SK-N-SH (cell line): ENCODE measurements around the gene HOTAIR. TPM values are rescaled to one million over a fixed set of nuclear protein-coding genes. Genes with fewer than 3 reads are reported as not detected.
A peak's percentile ranks its signal among the peaks of the same experiment; 100 is the strongest.

ENCODE experiments used
- CTCF ChIA-PET: fragments of 300-600, 350-600 bp; formaldehyde crosslinking; extraction: SDS; loops from one replicate; lab custom pipeline; 2021; lab: Yijun Ruan, JAX
- POLR2A ChIA-PET: fragments of 350-600 bp; sonication (Branson Sonifier 250); formaldehyde crosslinking; extraction: SDS; loops from one replicate; lab custom pipeline; 2020; ENCODE audit warnings: antibody characterized with exemption, inconsistent platforms; lab: Yijun Ruan, JAX
- DNase-seq: peaks from one replicate; pipeline ENCODE4 v3.0.0; 2012
- H2AFZ ChIP-seq: fragments of 200-600 bp; sonication (generic); 2 replicates; pipeline ENCODE4 v1.8.1; 2016; ENCODE audit warnings: antibody characterized with exemption, mild to moderate bottlenecking, low read depth
- H3F3A ChIP-seq: fragments of 200-600 bp; sonication (generic); replicated peaks from 2 replicates; pipeline ENCODE3; 2016; ENCODE audit warnings: antibody characterized with exemption, mild to moderate bottlenecking; ENCODE audit not compliant: insufficient read depth
- H3K27ac ChIP-seq, 2 experiments: fragments of 200-500 bp in 1 of 2; fragments of 200-600 bp in 1 of 2; sonication (Bioruptor generic) in 1 of 2; sonication (generic), shearing (Covaris generic) in 1 of 2; 2 replicates each; pipeline versions ENCODE4 v1.5.1 to v1.6.1; 2014 to 2016; ENCODE audit warnings: low read depth in 2 of 2, inconsistent platforms in 1 of 2, low read length in 1 of 2, mild to moderate bottlenecking in 1 of 2, mixed read lengths in 1 of 2
- H3K27me3 ChIP-seq: fragments of 200-600 bp; sonication (generic), shearing (Covaris generic); 2 replicates; pipeline ENCODE4 v1.6.1; 2016; ENCODE audit warnings: mixed run types; ENCODE audit not compliant: insufficient read depth
- H3K36me3 ChIP-seq, 2 experiments: fragments of 200-500 bp in 1 of 2; fragments of 200-600 bp in 1 of 2; sonication (Bioruptor generic) in 1 of 2; sonication (generic) in 1 of 2; replicated peaks in 1 of 2; 2 replicates each; pipeline versions ENCODE3 to v1.5.1; 2014 to 2016; ENCODE audit warnings: low read length in 1 of 2, mild to moderate bottlenecking in 1 of 2; ENCODE audit not compliant: insufficient read depth in 2 of 2, control insufficient read depth in 1 of 2
- H3K4me1 ChIP-seq, 2 experiments: fragments of 200-500 bp in 1 of 2; fragments of 200-600 bp in 1 of 2; sonication (Bioruptor generic) in 1 of 2; sonication (generic), shearing (Covaris generic) in 1 of 2; 2 replicates each; pipeline versions ENCODE4 v1.5.1 to v1.6.1; 2014 to 2016; ENCODE audit warnings: low read depth in 1 of 2, low read length in 1 of 2, mixed run types in 1 of 2; ENCODE audit not compliant: insufficient read depth in 2 of 2, control insufficient read depth in 1 of 2
- H3K4me2 ChIP-seq: fragments of 200-600 bp; sonication (generic), shearing (Covaris generic); 2 replicates; pipeline ENCODE4 v1.6.1; 2017; ENCODE audit warnings: mixed run types
- H3K4me3 ChIP-seq, 2 experiments: fragments of 200-500 bp in 1 of 2; fragments of 200-600 bp in 1 of 2; sonication (Bioruptor generic) in 1 of 2; sonication (generic), shearing (Covaris generic) in 1 of 2; 2 replicates each; pipeline versions ENCODE4 v1.5.1 to v1.8.1; 2014 to 2016; ENCODE audit warnings: low read depth in 2 of 2, inconsistent platforms in 1 of 2, low read length in 1 of 2, mild to moderate bottlenecking in 1 of 2, mixed read lengths in 1 of 2, moderate library complexity in 1 of 2
- H3K79me2 ChIP-seq: fragments of 200-600 bp; sonication (generic); 2 replicates; pipeline ENCODE4 v1.8.1; 2017; ENCODE audit warnings: mild to moderate bottlenecking; ENCODE audit not compliant: insufficient read depth
- H3K9ac ChIP-seq: fragments of 200-600 bp; sonication (generic); 2 replicates; pipeline ENCODE4 v1.6.1; 2017; ENCODE audit warnings: mixed run types
- H3K9me2 ChIP-seq: fragments of 200-600 bp; sonication (generic); 2 replicates; pipeline ENCODE4 v1.6.1; 2017; ENCODE audit warnings: mixed run types
- H3K9me3 ChIP-seq: fragments of 200-600 bp; sonication (generic); 2 replicates; pipeline ENCODE4 v1.6.1; 2017; ENCODE audit warnings: mixed run types, mild to moderate bottlenecking, moderate library complexity
- H4K20me1 ChIP-seq: fragments of 200-600 bp; sonication (generic); 2 replicates; pipeline ENCODE4 v1.6.1; 2017; ENCODE audit warnings: mild to moderate bottlenecking, mixed run types; ENCODE audit not compliant: insufficient read depth
- CTCF ChIP-seq: fragments of 200-600 bp; sonication (generic); IDR thresholded peaks from 2 replicates; pipeline ENCODE4 v1.6.1; 2017; ENCODE audit warnings: antibody characterized with exemption, mild to moderate bottlenecking, moderate library complexity
- EP300 ChIP-seq, 2 experiments: IDR thresholded peaks; 2 replicates each; pipeline versions ENCODE4 v1.4.0 to v1.6.1; 2012; ENCODE audit warnings: borderline replicate concordance in 1 of 2, low read depth in 1 of 2, low read length in 1 of 2
- FOSL2 ChIP-seq: IDR thresholded peaks from 2 replicates; pipeline ENCODE4 v1.4.0; 2012; ENCODE audit warnings: low read depth, mild to moderate bottlenecking, moderate library complexity, borderline replicate concordance
- FOXJ3 ChIP-seq: sonication (generic); formaldehyde crosslinking; IDR thresholded peaks from 2 replicates; pipeline ENCODE4 v1.5.1; 2020; ENCODE audit warnings: mild to moderate bottlenecking, missing genetic modification reagents
- FOXM1 ChIP-seq: IDR thresholded peaks from 2 replicates; pipeline ENCODE4 v1.4.0; 2012; ENCODE audit warnings: low read depth, mild to moderate bottlenecking
- GATA2 ChIP-seq: sonication (generic); formaldehyde crosslinking; IDR thresholded peaks from 2 replicates; pipeline ENCODE4 v1.5.0; 2020; ENCODE audit warnings: mild to moderate bottlenecking, missing genetic modification reagents
- IRF3 ChIP-seq: fragments of 150-350 bp; IDR thresholded peaks from 2 replicates; pipeline ENCODE4 v1.6.1; 2016; ENCODE audit warnings: mild to moderate bottlenecking, low read depth, low read length
- NRF1 ChIP-seq: IDR thresholded peaks from 2 replicates; pipeline ENCODE4 v1.6.1; 2012; ENCODE audit warnings: low read depth, mild to moderate bottlenecking, low read length
- RAD21 ChIP-seq: IDR thresholded peaks from 2 replicates; pipeline ENCODE4 v1.6.1; 2012; ENCODE audit warnings: mild to moderate bottlenecking, low read length
- YY1 ChIP-seq: IDR thresholded peaks from 2 replicates; pipeline ENCODE4 v1.4.0; 2012; ENCODE audit warnings: low read depth, mild to moderate bottlenecking
- WGBS: methylation state at CpG from one replicate; pipeline ENCODE4 v1.1.6; 2017; ENCODE audit warnings: low lambda C conversion rate; 5-methylcytosine and 5-hydroxymethylcytosine counted together
- polyA plus RNA-seq, 3 experiments: library from polyadenylated mRNA; depleted of rRNA; stranded (reverse); fragments of >200 nt; gene quantifications; 2 replicates each; pipeline ENCODE4 v1.2.3, GENCODE V29; 2012
- TF ChIP-seq, protein P1 (sequence below): IDR thresholded peaks from 2 replicates; pipeline ENCODE4 v1.4.0; 2012; ENCODE audit warnings: low read depth, borderline replicate concordance

Gene HOTAIR
- polyA plus RNA-seq, 1 of the 3 experiments (the other 2 are of a cell fraction) = not detected

GRCh38 chr12:54014377-54015017, 39.7 kb upstream of the HOTAIR start:
- no peak for DNase-seq
- no peak overlapping the region for H3K9ac ChIP-seq
- TF ChIP-seq, protein P1, sequence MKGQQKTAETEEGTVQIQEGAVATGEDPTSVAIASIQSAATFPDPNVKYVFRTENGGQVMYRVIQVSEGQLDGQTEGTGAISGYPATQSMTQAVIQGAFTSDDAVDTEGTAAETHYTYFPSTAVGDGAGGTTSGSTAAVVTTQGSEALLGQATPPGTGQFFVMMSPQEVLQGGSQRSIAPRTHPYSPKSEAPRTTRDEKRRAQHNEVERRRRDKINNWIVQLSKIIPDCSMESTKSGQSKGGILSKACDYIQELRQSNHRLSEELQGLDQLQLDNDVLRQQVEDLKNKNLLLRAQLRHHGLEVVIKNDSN = no peak
- TF ChIP-seq YY1 = no peak
- TF ChIP-seq, all 33 proteins: peak for 0
- Histone ChIP-seq H3K4me3 (no peak overlapping the region), H3K4me1 (peaks cover 0 to 28% of the 10 kb centered on the region in 2 experiments; a peak in 2 of 4 replicates), H3K9me2 (no peaks in the 10 kb centered on the region), H3K27me3 (no peaks in the 10 kb centered on the region), H3K36me3 (no peaks in the 10 kb centered on the region), H3F3A (peaks cover 14% of the 10 kb centered on the region), H3K9me3 (no peaks in the 10 kb centered on the region), H3K4me2 (no peak overlapping the region), H4K20me1 (no peaks in the 10 kb centered on the region), H2AFZ (peak overlapping the region; percentile 16; the same call in 1 of the 2 replicates), H3K27ac (no peak overlapping the region), H3K79me2 (peaks cover 10% of the 10 kb centered on the region; the same call in 1 of the 2 replicates)
- POLR2A ChIA-PET = no interaction called here
- CTCF ChIA-PET = interaction anchor here (1.2 to 24.5 kb wide), 7 partner anchors 8 to 204 kb away, joined by 3 to 568 read pairs (median 6); partner anchors contain the start of genes HOXC10 and SMUG1
- 86% methylated on average over 36 of the region's 36 CpGs for WGBS

DNA sequence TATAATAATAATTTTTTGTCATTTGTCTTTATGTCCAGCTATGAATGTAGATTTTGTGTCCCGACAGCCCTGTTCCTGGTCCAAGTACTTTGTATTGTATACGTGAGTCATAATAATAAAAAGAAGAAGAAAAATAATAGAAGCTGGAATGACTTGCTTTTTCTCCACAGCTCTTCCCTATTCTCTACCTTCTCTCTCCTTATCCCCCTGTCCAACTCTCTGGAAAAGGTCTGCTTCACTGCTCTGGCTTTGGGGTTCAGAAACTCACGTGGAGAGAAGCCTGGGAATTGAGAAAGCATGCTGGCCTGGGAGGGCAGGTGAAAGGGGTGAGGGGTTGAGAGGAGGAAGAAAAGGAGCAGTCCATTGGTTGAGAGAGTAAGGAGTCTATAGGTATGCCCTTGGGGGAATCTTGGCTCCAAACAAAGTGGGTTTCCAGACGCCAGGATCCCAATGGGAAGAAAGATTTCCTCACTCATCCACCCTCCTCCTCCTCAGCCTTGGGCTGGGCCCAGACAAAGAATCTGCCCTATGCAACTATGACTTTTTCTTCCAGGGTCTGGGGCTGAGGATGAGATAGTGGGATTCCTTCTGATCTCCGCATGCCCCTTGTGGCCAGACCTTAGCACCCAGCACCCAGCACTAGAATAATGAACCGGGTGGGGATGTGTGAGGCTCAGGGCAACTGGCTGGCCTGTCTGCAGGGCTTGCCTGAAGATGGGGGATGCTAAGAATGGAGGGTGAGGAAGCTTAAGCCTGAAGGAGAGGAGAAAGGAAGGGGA, 38.1 kb upstream of the HOTAIR start:
- ChIA-PET POLR2A (no interaction called here), CTCF (interaction anchor here (1.0 to 24.5 kb wide), 8 partner anchors 11 to 204 kb away, joined by 3 to 568 read pairs (median 5); partner anchors contain the start of genes HOXC10, HOXC5 and SMUG1)
- no peaks in the 10 kb centered on the region for H3K36me3 ChIP-seq
- peaks cover 3% of the 10 kb centered on the region; the same call in 1 of the 2 replicates for H3K79me2 ChIP-seq
- no peak overlapping the region for H3K9ac ChIP-seq
- no peaks in the 10 kb centered on the region for H3K9me3 ChIP-seq
- H4K20me1 ChIP-seq = no peaks in the 10 kb centered on the region
- no peak overlapping the region for H3K27ac ChIP-seq
- peaks cover 11% of the 10 kb centered on the region for H3F3A ChIP-seq
- H3K4me3 ChIP-seq = no peak overlapping the region
- H3K27me3 ChIP-seq = no peaks in the 10 kb centered on the region
- WGBS = 85% methylated on average over 6 of the region's 6 CpGs
- no peak for DNase-seq
- no peaks in the 10 kb centered on the region for H3K9me2 ChIP-seq
- no peak for TF ChIP-seq FOXJ3
- TF ChIP-seq, all 33 proteins: peak for 0
- H3K4me1 ChIP-seq = peaks cover 0 to 23% of the 10 kb centered on the region in 2 experiments; a peak in 1 of 4 replicates
- no peak overlapping the region for H2AFZ ChIP-seq
- no peak overlapping the region for H3K4me2 ChIP-seq

- H2AFZ ChIP-seq = no peak overlapping the region
- TF ChIP-seq GATA2 (CRISPR knock-in tag) (no peak), IRF3 (no peak), RAD21 (no peak), FOXM1 (no peak), EP300 (IDR thresholded peaks at IDR 0.05; ENCODE audit: borderline replicate concordance in 1 of 2, low read depth in 1 of 2, low read length in 1 of 2) (no peak), NRF1 (no peak), CTCF (no peak), FOSL2 (no peak)
- TF ChIP-seq, protein P1 = no peak
These were observed 37.1 kb upstream of the HOTAIR start for GRCh38 chr12:54011665-54012532.

More at GRCh38 chr12:54011665-54012532, 37.1 kb upstream of the HOTAIR start:
- H4K20me1 ChIP-seq = no peaks in the 10 kb centered on the region
- peaks cover 8% of the 10 kb centered on the region for H3F3A ChIP-seq
- H3K9me2 ChIP-seq = no peaks in the 10 kb centered on the region
- no peaks in the 10 kb centered on the region for H3K27me3 ChIP-seq
- POLR2A ChIA-PET = interaction anchor here (1.1 kb wide), 1 partner anchor 184 kb away, joined by 3 read pairs; no protein-coding TSS in a partner anchor
- 84% methylated on average over 14 of the region's 14 CpGs for WGBS
- H3K4me1 ChIP-seq = peaks cover 0 to 23% of the 10 kb centered on the region in 2 experiments; a peak in 1 of 4 replicates
- no peaks in the 10 kb centered on the region for H3K79me2 ChIP-seq
- H3K4me2 ChIP-seq = no peak overlapping the region
- no peak overlapping the region for H3K9ac ChIP-seq
- DNase-seq = no peak
- CTCF ChIA-PET = interaction anchor here (1.0 to 24.5 kb wide), 6 partner anchors 21 to 203 kb away, joined by 3 to 568 read pairs (median 6); partner anchors contain the start of genes HOXC10, HOXC5 and SMUG1
- no peak overlapping the region for H3K4me3 ChIP-seq
- no peaks in the 10 kb centered on the region for H3K9me3 ChIP-seq
- no peak overlapping the region for H3K27ac ChIP-seq
- no peaks in the 10 kb centered on the region for H3K36me3 ChIP-seq
